GM18499 (cell line): Measurements from ENCODE around the gene ZNF43.
A peak's percentile ranks its signal among the peaks of the same experiment; 100 is the strongest.
"Not testable (repeated sequence)": the region's sequence is repeated elsewhere in the genome, so short reads cannot be mapped to it uniquely, and the experiment has no call there.

Experiments
- ATAC-seq: cut with Tn5 transposase; IDR thresholded peaks from one replicate; pipeline ENCODE4 v1.9.1; 2021; ENCODE audit warnings: moderate number of reproducible peaks; ENCODE audit not compliant: insufficient read depth, unreplicated experiment

ZNF43 gene

DNA sequence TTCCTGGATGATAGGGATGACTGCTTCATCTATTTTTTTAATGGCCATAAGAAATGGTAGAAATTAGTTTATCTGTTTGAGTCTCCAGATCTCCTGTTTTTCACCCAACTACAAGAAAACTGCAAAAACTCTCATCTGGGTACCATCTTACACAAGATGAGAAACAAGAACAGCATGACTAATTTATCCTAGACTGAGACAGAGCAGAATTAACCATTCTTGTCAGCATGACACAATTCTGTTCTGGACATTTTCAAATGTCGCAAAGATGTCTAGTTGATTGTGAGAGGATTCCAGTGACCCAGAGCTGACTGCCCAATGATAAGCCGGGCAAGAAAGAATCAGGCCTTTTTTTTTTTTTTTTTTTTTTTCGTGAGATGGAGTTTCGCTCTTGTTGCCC lies 12.8 kb downstream of the ZNF43 start:
- no peak for ATAC-seq

DNA sequence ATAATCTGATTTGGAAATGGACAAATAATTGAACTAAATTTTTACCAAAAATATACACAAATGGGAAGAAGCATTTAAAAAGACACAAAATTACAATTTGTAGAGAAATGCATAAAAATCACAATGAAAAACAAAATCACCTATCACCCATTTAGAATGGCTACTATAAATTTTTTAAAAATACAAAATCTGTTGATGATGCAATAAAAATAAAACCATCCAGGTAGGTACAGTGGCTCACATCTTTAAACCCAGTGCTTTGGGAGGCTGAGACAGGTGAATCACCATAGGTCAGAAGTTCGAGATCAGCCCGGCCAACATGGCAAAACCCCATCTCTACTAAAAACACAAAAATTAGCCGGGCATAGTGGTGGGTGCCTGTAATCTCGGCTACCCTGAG lies 23.5 kb downstream of the ZNF43 start:
- ATAC-seq, result no peak

DNA sequence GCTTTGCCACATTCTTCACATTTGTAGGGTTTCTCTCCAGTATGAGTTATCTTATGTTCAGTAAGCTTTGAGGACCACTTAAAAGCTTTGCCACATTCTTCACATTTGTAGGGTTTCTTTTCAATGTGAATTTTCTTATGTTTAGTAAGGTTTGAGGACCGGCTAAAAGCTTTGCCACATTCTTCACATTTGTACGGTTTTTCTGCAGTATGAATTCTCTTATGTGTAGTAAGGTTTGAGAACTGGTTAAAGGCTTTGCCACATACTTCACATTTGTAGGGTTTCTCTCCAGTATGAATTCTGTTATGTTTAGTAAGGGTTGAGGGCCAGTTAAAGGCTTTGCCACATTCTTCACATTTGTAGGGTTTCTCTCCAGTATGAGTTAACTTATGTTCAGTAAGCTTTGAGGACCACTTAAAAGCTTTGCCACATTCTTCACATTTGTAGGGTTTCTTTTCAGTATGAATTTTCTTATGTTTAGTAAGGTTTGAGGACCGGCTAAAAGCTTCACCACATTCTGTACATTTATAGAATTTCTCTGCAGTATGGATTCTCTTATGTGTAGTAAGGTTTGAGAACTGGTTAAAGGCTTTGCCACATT lies 27.5 kb downstream of the ZNF43 start:
- ATAC-seq, result not testable (repeated sequence)

DNA sequence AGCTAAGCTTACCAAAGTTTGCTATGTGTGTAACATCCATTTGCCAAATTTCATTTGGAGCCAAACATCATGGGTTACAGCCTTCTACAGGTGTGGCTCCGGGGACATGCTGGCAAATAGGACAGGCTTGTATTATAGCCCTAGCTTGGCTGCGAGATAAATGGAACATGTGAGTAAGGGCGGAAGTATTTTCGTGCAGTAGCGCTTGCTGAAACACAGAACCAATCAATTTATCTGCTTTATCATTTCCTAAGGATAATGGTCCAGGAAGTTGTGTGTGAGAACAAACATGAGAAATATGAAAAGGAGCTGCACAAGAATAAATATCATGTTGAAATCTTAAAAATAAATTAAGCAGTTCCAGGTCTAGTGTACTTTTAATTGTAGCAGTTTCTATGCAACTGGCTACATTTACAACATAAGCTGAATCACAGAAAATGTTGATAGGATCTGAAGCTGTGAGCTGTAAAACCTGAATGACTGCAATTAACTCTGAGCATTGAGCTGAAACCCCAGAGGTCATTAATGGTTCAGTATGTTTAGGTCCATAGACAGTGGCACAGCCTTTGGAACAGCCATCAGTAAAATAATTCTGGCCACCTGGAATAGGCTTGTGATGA lies 46.4 kb downstream of the ZNF43 start:
- no peak for ATAC-seq

DNA sequence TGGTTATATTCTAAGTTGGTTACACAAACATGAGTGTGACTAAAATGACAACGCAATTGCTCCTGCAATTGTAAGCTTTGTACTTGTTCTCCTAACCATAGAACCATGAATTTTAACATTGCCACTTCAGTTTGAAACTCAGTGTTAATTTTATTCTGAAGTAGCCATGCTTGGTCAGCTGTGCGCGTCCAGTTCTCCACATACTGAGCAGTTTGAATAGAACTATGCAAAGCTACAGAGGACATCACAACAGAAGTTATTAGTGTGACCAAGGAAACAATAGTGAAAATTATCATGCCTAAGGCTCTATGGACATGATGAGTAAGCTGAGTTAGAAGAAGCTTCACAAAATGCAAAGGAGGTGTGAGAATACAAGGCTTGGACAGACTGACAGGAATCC lies 49.0 kb downstream of the ZNF43 start:
- no peak for ATAC-seq

DNA sequence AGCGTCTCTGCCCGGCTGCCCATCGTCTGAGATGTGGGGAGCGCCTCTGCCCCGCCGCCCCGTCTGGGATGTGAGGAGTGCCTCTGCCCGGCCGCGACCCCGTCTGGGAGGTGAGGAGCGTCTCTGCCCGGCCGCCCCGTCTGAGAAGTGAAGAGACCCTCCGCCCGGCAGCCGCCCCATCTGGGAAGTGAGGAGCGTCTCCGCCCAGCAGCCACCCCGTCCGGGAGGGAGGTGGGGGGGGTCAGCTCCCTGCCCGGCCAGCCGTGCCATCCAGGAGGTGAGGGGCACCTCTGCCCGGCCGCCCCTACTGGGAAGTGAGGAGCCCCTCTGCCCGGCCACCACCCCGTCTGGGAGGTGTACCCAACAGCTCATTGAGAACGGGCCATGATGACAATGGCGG lies 60.2 kb downstream of the ZNF43 start:
- ATAC-seq, result not testable (repeated sequence)

DNA sequence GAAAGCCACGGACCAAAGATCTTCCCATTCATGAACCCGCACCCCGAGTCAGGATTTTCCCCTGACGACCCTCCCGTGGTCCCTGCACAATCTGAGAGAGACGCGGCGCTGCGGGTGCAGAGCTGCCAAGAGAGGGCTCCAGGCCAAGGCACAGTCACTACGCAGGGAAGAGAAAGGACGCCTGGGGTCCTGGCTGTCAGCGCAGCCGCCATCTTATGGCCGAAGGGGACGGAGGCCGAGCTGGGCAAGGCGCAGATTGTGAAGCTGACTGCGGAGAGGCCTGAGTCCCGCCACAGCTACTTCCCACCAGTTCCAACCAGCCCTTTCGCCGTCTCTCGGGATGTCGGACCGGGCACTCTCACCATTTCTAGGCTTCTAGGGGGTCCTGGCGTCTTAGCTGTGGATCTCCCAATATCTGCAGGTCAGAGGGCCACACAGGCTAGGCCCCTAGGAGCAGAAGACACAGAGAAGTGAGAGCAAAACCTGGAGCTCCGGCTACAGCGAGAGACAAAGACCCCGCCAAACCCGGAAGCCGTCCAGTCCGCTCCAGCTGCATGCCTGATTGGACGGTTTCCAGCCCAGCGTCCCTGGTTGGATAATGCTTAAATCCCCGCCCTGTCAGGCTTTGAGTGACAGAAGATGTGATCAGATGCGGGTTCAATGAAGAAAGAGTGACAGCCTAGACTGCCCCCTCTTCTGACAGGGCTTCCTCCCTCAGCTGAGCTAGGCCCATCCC lies 68.7 kb downstream of the ZNF43 start, which contains the start of gene ZNF100:
Gene ZNF100, minus strand, starts transcription at position 515 of the 736 bp plus-strand sequence. Its CDS starts 150 bp downstream, at position 365.
- peak; percentile 85 for ATAC-seq

DNA sequence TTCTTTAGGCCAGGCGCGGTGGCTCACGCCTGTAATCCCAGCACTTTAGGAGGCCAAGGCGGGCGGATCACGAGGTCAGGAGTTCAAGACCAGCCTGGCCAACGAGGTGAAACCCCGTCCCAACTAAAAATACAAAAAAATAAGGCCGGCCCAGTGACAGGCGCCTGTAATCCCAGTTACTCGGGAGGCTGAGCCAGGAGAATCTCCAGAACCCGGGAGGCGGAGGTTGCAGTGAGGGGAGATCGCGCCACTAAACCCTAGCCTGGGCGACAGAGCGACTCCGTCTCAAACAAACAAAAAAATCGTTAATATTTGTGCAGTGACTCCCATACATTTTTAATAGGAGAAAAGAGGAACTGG lies 69.3 kb downstream of the ZNF43 start:
- ATAC-seq, result not testable (repeated sequence)

DNA sequence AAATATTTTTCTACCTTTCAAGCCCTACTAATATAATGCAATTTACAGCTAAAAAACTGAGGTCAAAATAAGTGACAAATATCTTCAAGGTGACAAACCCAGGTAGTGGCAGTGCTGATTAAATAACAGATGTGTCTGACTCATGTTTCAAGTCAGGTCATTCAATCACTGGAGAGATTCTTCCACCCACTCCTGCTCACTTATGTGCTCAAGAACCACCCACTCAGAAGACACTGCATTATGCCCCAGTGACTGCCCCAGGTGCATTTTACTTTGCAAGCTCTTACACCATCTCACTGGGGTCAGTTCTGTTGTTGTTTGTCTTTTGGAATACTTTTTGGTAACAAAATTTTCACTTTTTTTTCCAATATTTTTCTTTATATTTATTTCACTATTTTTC lies 70.8 kb downstream of the ZNF43 start:
- no peak for ATAC-seq

DNA sequence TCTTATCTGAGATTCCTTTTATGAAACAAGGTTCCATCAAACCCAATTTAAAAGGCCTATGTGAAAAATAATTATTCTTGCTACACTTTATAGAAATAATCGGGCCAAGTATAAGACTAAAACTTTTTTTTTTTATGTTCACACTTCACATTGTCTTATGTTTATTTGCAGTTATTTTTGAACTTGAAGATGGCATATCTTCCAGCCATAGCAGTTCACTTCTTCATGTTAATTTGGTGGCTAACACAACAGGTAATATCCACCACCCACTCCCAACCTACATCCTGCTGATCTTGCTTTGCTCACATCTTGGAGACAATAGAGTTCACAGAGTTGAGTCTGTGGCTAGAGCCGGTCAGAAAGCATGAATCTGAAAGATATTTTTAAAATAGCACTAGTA lies 74.4 kb downstream of the ZNF43 start:
- not testable (repeated sequence) for ATAC-seq

DNA sequence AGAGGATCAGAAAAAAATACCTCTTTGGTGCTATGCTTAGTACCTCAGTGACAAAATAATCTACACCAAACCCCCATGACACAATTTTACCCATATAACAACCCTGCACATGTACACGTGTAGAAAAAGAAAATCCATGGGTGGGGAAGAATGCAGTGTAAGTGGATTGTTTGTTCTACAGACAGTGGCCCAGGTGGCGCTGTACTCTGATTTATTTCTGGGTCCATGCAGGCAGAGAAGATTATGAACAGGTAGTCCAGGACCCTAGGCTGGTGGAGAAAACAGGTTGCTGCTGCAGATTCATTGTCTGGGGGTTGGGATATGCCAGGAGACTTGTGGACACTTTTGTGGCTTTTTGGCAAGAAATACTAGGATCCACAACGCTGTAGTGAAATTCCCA lies 77.7 kb downstream of the ZNF43 start:
- no peak for ATAC-seq

DNA sequence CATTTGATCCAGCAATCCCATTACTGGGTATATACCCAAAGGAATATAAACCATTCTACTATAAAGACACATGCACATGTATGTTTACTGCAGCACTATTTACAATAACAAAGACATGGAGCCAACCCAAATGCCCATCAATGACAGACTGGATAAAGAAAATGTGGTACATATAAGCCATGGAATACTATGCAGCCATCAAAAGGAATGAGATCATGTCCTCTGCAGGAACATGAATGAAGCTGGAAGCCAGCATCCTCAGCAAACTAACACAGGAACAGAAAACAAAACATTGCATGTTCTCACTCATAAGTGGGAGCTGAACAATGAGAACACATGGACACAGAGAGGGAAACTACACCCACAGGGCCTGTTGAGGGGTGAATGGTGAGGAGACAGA lies 80.4 kb downstream of the ZNF43 start:
- not testable (repeated sequence) for ATAC-seq
